ENCODE measurements around the gene GGA1. TPM values are rescaled to one million over a fixed set of nuclear protein-coding genes. Genes with fewer than 3 reads are reported as not detected.

Gene GGA1
- total RNA-seq, 1 donor from 2014 or later, result 43.1 TPM

DNA sequence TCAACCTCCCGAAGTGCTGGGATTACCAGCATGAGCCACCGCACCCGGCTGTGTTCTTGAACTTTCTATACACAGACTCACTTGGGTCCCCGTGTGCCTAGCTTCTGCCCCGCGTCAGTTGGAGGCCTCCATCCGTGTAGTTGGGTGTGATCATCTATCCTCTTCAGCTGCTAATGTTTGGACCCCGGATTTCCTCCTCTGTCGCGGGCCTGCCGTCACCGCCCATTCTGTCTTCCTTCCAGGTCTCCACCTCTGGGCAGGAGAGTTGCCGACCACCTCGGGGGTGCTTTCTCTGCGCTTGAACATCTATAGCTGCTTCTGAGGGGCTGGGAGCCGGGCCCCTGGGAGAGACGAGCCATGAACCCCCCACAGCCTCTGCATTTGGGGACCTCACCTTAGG, 42.8 kb upstream of the GGA1 start:
- TF ChIP-seq, protein P1, sequence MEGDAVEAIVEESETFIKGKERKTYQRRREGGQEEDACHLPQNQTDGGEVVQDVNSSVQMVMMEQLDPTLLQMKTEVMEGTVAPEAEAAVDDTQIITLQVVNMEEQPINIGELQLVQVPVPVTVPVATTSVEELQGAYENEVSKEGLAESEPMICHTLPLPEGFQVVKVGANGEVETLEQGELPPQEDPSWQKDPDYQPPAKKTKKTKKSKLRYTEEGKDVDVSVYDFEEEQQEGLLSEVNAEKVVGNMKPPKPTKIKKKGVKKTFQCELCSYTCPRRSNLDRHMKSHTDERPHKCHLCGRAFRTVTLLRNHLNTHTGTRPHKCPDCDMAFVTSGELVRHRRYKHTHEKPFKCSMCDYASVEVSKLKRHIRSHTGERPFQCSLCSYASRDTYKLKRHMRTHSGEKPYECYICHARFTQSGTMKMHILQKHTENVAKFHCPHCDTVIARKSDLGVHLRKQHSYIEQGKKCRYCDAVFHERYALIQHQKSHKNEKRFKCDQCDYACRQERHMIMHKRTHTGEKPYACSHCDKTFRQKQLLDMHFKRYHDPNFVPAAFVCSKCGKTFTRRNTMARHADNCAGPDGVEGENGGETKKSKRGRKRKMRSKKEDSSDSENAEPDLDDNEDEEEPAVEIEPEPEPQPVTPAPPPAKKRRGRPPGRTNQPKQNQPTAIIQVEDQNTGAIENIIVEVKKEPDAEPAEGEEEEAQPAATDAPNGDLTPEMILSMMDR (IDR thresholded peaks at IDR 0.05; ENCODE audit: insufficient read depth, low read depth, low read length), result no peak
- TF ChIP-seq EZH2 (IDR thresholded peaks at IDR 0.05; ENCODE audit: insufficient read depth, low read length), result no peak
- H3K4me1 Mint-ChIP-seq (ENCODE audit: low read depth, unreplicated experiment), result peaks cover 55% of the 10 kb centered on the region
- Histone ChIP-seq H4K20me1 (ENCODE audit: insufficient read depth, low read length) (peaks cover 89% of the 10 kb centered on the region), H3K27ac (ENCODE audit: low read depth, low read length) (no peak overlapping the region), H3K36me3 (ENCODE audit: insufficient read depth, low read length) (peaks cover 15% of the 10 kb centered on the region), H3K9ac (ENCODE audit: low read length) (no peak overlapping the region), H3K4me2 (ENCODE audit: low read length) (no peak overlapping the region), H3K4me1 (ENCODE audit: insufficient read depth, low read length) (peaks cover 76% of the 10 kb centered on the region), H3K79me2 (ENCODE audit: insufficient read depth, low read length) (peaks cover 77% of the 10 kb centered on the region), H3K4me3 (ENCODE audit: insufficient read depth, low read depth, low read length) (no peak overlapping the region), H2AFZ (ENCODE audit: low read depth, low read length) (no peak overlapping the region), H3K27me3 (ENCODE audit: insufficient read depth, low read length) (no peaks in the 10 kb centered on the region), H3K9me3 (ENCODE audit: insufficient read depth, low read depth, low read length) (no peaks in the 10 kb centered on the region)
- no peak for DNase-seq (ENCODE audit: low read depth)
- no peaks in the 10 kb centered on the region for H3K27me3 Mint-ChIP-seq (ENCODE audit: low read depth, unreplicated experiment)
- no peaks in the 10 kb centered on the region for H3K9me3 Mint-ChIP-seq (ENCODE audit: unreplicated experiment)
- no peak overlapping the region for H3K4me3 Mint-ChIP-seq (ENCODE audit: unreplicated experiment)
- peaks cover 8% of the 10 kb centered on the region for H3K36me3 Mint-ChIP-seq (ENCODE audit: low read depth, unreplicated experiment)
- no peak for FAIRE-seq
- H3K27ac Mint-ChIP-seq (ENCODE audit: unreplicated experiment), result peak overlapping the region; percentile 38

DNA sequence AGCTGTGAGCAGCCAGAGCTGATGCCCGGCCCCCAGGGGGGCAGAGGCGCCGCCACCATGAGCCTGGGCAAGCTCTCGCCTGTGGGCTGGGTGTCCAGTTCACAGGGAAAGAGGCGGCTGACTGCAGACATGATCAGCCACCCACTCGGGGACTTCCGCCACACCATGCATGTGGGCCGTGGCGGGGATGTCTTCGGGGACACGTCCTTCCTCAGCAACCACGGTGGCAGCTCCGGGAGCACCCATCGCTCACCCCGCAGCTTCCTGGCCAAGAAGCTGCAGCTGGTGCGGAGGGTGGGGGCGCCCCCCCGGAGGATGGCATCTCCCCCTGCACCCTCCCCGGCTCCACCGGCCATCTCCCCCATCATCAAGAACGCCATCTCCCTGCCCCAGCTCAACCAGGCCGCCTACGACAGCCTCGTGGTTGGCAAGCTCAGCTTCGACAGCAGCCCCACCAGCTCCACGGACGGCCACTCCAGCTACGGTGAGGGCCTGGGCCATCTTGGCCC, 42.3 kb upstream of the GGA1 start:
- Mint-ChIP-seq H3K27me3 (ENCODE audit: low read depth, unreplicated experiment) (no peaks in the 10 kb centered on the region), H3K27ac (ENCODE audit: unreplicated experiment) (no peak overlapping the region), H3K36me3 (ENCODE audit: low read depth, unreplicated experiment) (peaks cover 8% of the 10 kb centered on the region), H3K4me1 (ENCODE audit: low read depth, unreplicated experiment) (peaks cover 57% of the 10 kb centered on the region), H3K9me3 (ENCODE audit: unreplicated experiment) (no peaks in the 10 kb centered on the region), H3K4me3 (ENCODE audit: unreplicated experiment) (no peak overlapping the region)
- no peaks in the 10 kb centered on the region for H3K27me3 ChIP-seq (ENCODE audit: insufficient read depth, low read length)
- H3K4me3 ChIP-seq (ENCODE audit: insufficient read depth, low read depth, low read length), result no peak overlapping the region
- H3K9me3 ChIP-seq (ENCODE audit: insufficient read depth, low read depth, low read length), result no peaks in the 10 kb centered on the region
- peak overlapping the region; percentile 30 for H3K9ac ChIP-seq (ENCODE audit: low read length)
- H3K4me1 ChIP-seq (ENCODE audit: insufficient read depth, low read length), result peaks cover 79% of the 10 kb centered on the region
- H3K36me3 ChIP-seq (ENCODE audit: insufficient read depth, low read length), result peaks cover 15% of the 10 kb centered on the region
- no peak for FAIRE-seq
- no peak overlapping the region for H3K4me2 ChIP-seq (ENCODE audit: low read length)
- no peak for TF ChIP-seq EZH2 (IDR thresholded peaks at IDR 0.05; ENCODE audit: insufficient read depth, low read length)
- TF ChIP-seq, protein P1 (IDR thresholded peaks at IDR 0.05; ENCODE audit: insufficient read depth, low read depth, low read length), result no peak
- H3K79me2 ChIP-seq (ENCODE audit: insufficient read depth, low read length), result peaks cover 72% of the 10 kb centered on the region
- peaks cover 95% of the 10 kb centered on the region for H4K20me1 ChIP-seq (ENCODE audit: insufficient read depth, low read length)
- DNase-seq (ENCODE audit: low read depth), result no peak
- H3K27ac ChIP-seq (ENCODE audit: low read depth, low read length), result no peak overlapping the region
- H2AFZ ChIP-seq (ENCODE audit: low read depth, low read length), result no peak overlapping the region

Measured in astrocyte (in vitro differentiated cells and primary cell).